ENCODE data around the gene NFIB. TPM values are rescaled to one million over a fixed set of nuclear protein-coding genes. Genes with fewer than 3 reads are reported as not detected.

The NFIB gene
- total and polyA plus RNA-seq, 2 of the 8 experiments (the other 6 are each of a cell fraction or from before 2014, with no cell fraction given), result 2.6 to 13.1 TPM

- Histone ChIP-seq H3K9me3 (ENCODE audit: insufficient read depth in 2 of 2, low read depth in 1 of 2, low read length in 1 of 2) (no peaks in the 10 kb centered on the region), H3K14ac (ENCODE audit: insufficient read length) (no peak overlapping the region), H3K27ac (ENCODE audit: low read depth, low read length) (no peak overlapping the region), H4K8ac (ENCODE audit: extremely low read depth, insufficient read depth, low read length) (no peak overlapping the region), H3K4me2 (ENCODE audit: insufficient read depth in 1 of 2, low read depth in 2 of 2, low read length in 2 of 2) (no peak overlapping the region), H3K27me3 (replicated peaks in 1 of 4; ENCODE audit: control insufficient read depth in 3 of 4, extremely low read depth in 1 of 4, insufficient read depth in 3 of 4, low read length in 3 of 4) (no peaks in the 10 kb centered on the region), H3K56ac (replicated peaks; ENCODE audit: insufficient read length, low read depth, low read length) (no peak overlapping the region), H2BK15ac (ENCODE audit: low read length) (no peak overlapping the region), H2AK5ac (ENCODE audit: low read depth, low read length) (no peak overlapping the region), H4K5ac (ENCODE audit: insufficient read length, low read depth, low read length) (no peak overlapping the region), H2AFZ (ENCODE audit: low read length) (no peak overlapping the region), H2BK120ac (replicated peaks; ENCODE audit: low read depth, low read length) (no peak overlapping the region), H3K23ac (ENCODE audit: insufficient read length) (no peak overlapping the region), H3K4ac (replicated peaks; ENCODE audit: insufficient read length, low read depth, low read length) (no peak overlapping the region), H2BK12ac (ENCODE audit: low read depth, low read length) (no peak overlapping the region), H4K20me1 (replicated peaks in 1 of 2; ENCODE audit: control insufficient read depth in 1 of 2, insufficient read depth in 2 of 2, low read length in 2 of 2) (no peaks in the 10 kb centered on the region), H3K4me3 (ENCODE audit: extremely low read depth in 1 of 4, insufficient read depth in 2 of 4, low read depth in 3 of 4, low read length in 4 of 4) (no peak overlapping the region), H3K79me1 (ENCODE audit: low read depth, low read length) (peaks cover 2% of the 10 kb centered on the region; the same call in 1 of the 2 replicates), H3K36me3 (ENCODE audit: control insufficient read depth in 2 of 4, insufficient read depth in 4 of 4, low read length in 3 of 4) (no peaks in the 10 kb centered on the region; a peak in 1 of 8 replicates), H4K91ac (replicated peaks; ENCODE audit: insufficient read length, low read length) (no peak overlapping the region), H3K18ac (ENCODE audit: extremely low read depth, low read length) (no peak overlapping the region), H2BK5ac (ENCODE audit: low read depth, low read length) (no peak overlapping the region), H3K9ac (replicated peaks in 1 of 4; ENCODE audit: extremely low read depth in 1 of 4, low read depth in 3 of 4, low read length in 3 of 4) (no peak overlapping the region), H3K79me2 (ENCODE audit: control insufficient read depth in 1 of 2, insufficient read depth in 2 of 2, low read length in 2 of 2) (peaks cover 0 to 34% of the 10 kb centered on the region in 2 experiments; a peak in 3 of 4 replicates), H2BK20ac (ENCODE audit: low read length) (no peak overlapping the region), H3K23me2 (ENCODE audit: low read depth, low read length) (no peaks in the 10 kb centered on the region), H3K4me1 (replicated peaks in 1 of 4; ENCODE audit: control insufficient read depth in 3 of 4, insufficient read depth in 4 of 4, low read length in 3 of 4) (peaks cover 0 to 6% (median 4%) of the 10 kb centered on the region in 4 experiments; a peak in 3 of 7 replicates)
- FAIRE-seq (peak; percentile 7), DNase-seq (ENCODE audit: low read depth in 1 of 2, low spot score in 2 of 2) (no peak)
- TF ChIP-seq CHD2 (IDR thresholded peaks at IDR 0.05; ENCODE audit: low read length), result no peak
- TF ChIP-seq GABPA (IDR thresholded peaks at IDR 0.05; ENCODE audit: borderline replicate concordance, insufficient read depth, low read length), result no peak
- no peak for TF ChIP-seq PHF8 (conservative IDR thresholded peaks at IDR 0.05; ENCODE audit: low read depth, low read length)
- TF ChIP-seq GTF2F1 (IDR thresholded peaks at IDR 0.05; ENCODE audit: borderline replicate concordance, low read depth, low read length), result no peak
- 92% methylated on average over 3 of the region's 3 CpGs; no CpG with 5 or more reads in 1 of the 2 experiments for WGBS, 2 experiments (ENCODE audit: extremely low coverage in 1 of 2, insufficient coverage in 1 of 2, insufficient read length in 1 of 2, insufficient replicate concordance in 2 of 2, low coverage in 1 of 2, low lambda C conversion rate in 2 of 2, missing lambda C conversion rate in 1 of 2)
- POLR2A ChIA-PET (ENCODE audit: partially characterized antibody), result no interaction called here
- CTCF ChIA-PET (ENCODE audit: partially characterized antibody), result interaction anchor here (0.8 to 1.6 kb wide), 2 partner anchors 12 to 362 kb away, joined by 3 to 6 read pairs; no protein-coding TSS in a partner anchor
These were observed 13.4 kb downstream of the NFIB start for GRCh38 chr9:14300588-14300987.
